WTC11 (cell line): Measurements from ENCODE around the gene SERP2. TPM values are rescaled to one million over a fixed set of nuclear protein-coding genes. Genes with fewer than 3 reads are reported as not detected.

Source experiments
- ATAC-seq: fragments of 200-7000 bp; cut with Tn5 transposase; 2 replicates; pipeline ENCODE4 v1.10.0; 2021; ENCODE audit warnings: mild to moderate bottlenecking, moderate library complexity
- CTCF ChIA-PET: fragments of 300-600 bp; sonication (Branson Sonifier 250); formaldehyde crosslinking; loops from one replicate; lab custom pipeline; 2021; ENCODE audit warnings: antibody characterized with exemption; lab: Charles Lee
- POLR2A ChIA-PET: fragments of 350-600 bp; sonication (Branson Sonifier 250); formaldehyde crosslinking; loops from one replicate; lab custom pipeline; 2021; ENCODE audit warnings: antibody characterized with exemption; lab: Charles Lee
- DNase-seq: peaks from one replicate; pipeline ENCODE4 v3.0.0; 2021; ENCODE audit warnings: low spot score
- H3K27ac Mint-ChIP-seq: 2 replicates; pipeline ENCODE4 v1.8.0; 2021; ENCODE audit warnings: mixed read lengths
- H3K27me3 Mint-ChIP-seq: 2 replicates; pipeline ENCODE4 v1.8.0; 2021; ENCODE audit warnings: low read depth, mild to moderate bottlenecking, moderate library complexity, mixed read lengths
- H3K36me3 Mint-ChIP-seq: 2 replicates; pipeline ENCODE4 v1.8.0; 2021; ENCODE audit warnings: mixed read lengths
- H3K4me1 Mint-ChIP-seq: 2 replicates; pipeline ENCODE4 v1.8.0; 2022; ENCODE audit warnings: mixed read lengths
- H3K4me3 Mint-ChIP-seq: 2 replicates; pipeline ENCODE4 v1.8.0; 2021; ENCODE audit warnings: mild to moderate bottlenecking, moderate library complexity, mixed read lengths
- H3K9me3 Mint-ChIP-seq: 2 replicates; pipeline ENCODE4 v1.8.0; 2021; ENCODE audit warnings: mixed read lengths
- AFF4 ChIP-seq: sonication (generic); formaldehyde crosslinking; IDR thresholded peaks from 2 replicates; pipeline ENCODE4 v1.8.1; 2023; ENCODE audit warnings: mild to moderate bottlenecking, missing genetic modification reagents, borderline replicate concordance
- ATF3 ChIP-seq: sonication (generic); formaldehyde crosslinking; conservative IDR thresholded peaks from 2 replicates; pipeline ENCODE4 v1.8.1; 2022; ENCODE audit warnings: mild to moderate bottlenecking, missing genetic modification reagents
- ERG ChIP-seq: fragments of 250-450 bp; sonication (Bioruptor Pico); IDR thresholded peaks from 2 replicates; pipeline ENCODE4 v1.8.0; 2021; ENCODE audit warnings: mild to moderate bottlenecking
- FOXK1 ChIP-seq: sonication (generic); formaldehyde crosslinking; IDR thresholded peaks from 2 replicates; pipeline ENCODE4 v1.8.0; 2022; ENCODE audit warnings: mild to moderate bottlenecking, moderate library complexity, missing genetic modification reagents
- GTF2I ChIP-seq: fragments of 250-450 bp; sonication (Bioruptor Pico); conservative IDR thresholded peaks from 2 replicates; pipeline ENCODE4 v1.4.0; 2021; ENCODE audit warnings: mild to moderate bottlenecking
- KAT7 ChIP-seq: sonication (generic); formaldehyde crosslinking; IDR thresholded peaks from 2 replicates; pipeline ENCODE4 v1.8.1; 2023; ENCODE audit warnings: missing genetic modification reagents, mild to moderate bottlenecking, borderline replicate concordance
- MYBL2 ChIP-seq: sonication (generic); formaldehyde crosslinking; IDR thresholded peaks from 2 replicates; pipeline ENCODE4 v1.8.1; 2023; ENCODE audit warnings: mild to moderate bottlenecking, moderate library complexity, missing genetic modification reagents
- NFYB ChIP-seq: sonication (generic); formaldehyde crosslinking; conservative IDR thresholded peaks from 2 replicates; pipeline ENCODE4 v1.8.0; 2022; ENCODE audit warnings: low read depth, missing genetic modification reagents
- RORB ChIP-seq: fragments of 250-450 bp; sonication (Bioruptor Pico); IDR thresholded peaks from 2 replicates; pipeline ENCODE4 v1.9.0; 2021; ENCODE audit warnings: mild to moderate bottlenecking
- SMAD3 ChIP-seq: sonication (generic); formaldehyde crosslinking; IDR thresholded peaks from 2 replicates; pipeline ENCODE4 v1.8.0; 2022; ENCODE audit warnings: missing genetic modification reagents, mild to moderate bottlenecking, borderline replicate concordance
- TP53 ChIP-seq: sonication (generic); formaldehyde crosslinking; IDR thresholded peaks from 2 replicates; pipeline ENCODE4 v1.8.1; 2023; ENCODE audit warnings: mild to moderate bottlenecking, missing genetic modification reagents
- USF1 ChIP-seq: sonication (generic); formaldehyde crosslinking; IDR thresholded peaks from 2 replicates; pipeline ENCODE4 v1.8.0; 2022; ENCODE audit warnings: mild to moderate bottlenecking, missing genetic modification reagents
- ZMAT4 ChIP-seq: fragments of 250-450 bp; sonication (Bioruptor Pico); IDR thresholded peaks from 2 replicates; pipeline ENCODE4 v1.9.0; 2021; ENCODE audit warnings: mild to moderate bottlenecking
- ZNF416 ChIP-seq: fragments of 250-450 bp; sonication (Bioruptor Pico); IDR thresholded peaks from 2 replicates; pipeline ENCODE4 v1.9.0; 2021; ENCODE audit warnings: mild to moderate bottlenecking, inconsistent platforms
- total RNA-seq: library from RNA; stranded (reverse); gene quantifications from 3 replicates; pipeline ENCODE4 v1.2.3, GENCODE V29; 2021
- TF ChIP-seq, protein P1 (sequence below): sonication (generic); formaldehyde crosslinking; IDR thresholded peaks from 2 replicates; pipeline ENCODE4 v1.8.0; 2023; ENCODE audit warnings: missing genetic modification reagents
- TF ChIP-seq, protein P2 (sequence below): sonication (generic); formaldehyde crosslinking; IDR thresholded peaks from 2 replicates; pipeline ENCODE4 v1.8.1; 2023; ENCODE audit warnings: mild to moderate bottlenecking, moderate library complexity, missing genetic modification reagents

Gene SERP2
- total RNA-seq, 1 experiment from 2014 or later, result 1.2 TPM

GRCh38 chr13:44417876-44418275 is 44.3 kb downstream of the SERP2 start:
- no peak overlapping the region for H3K27ac Mint-ChIP-seq
- DNase-seq (no peak), ATAC-seq (no peak)
- peaks cover 56% of the 10 kb centered on the region for H3K4me1 Mint-ChIP-seq
- H3K9me3 Mint-ChIP-seq, result peaks cover 3% of the 10 kb centered on the region
- POLR2A ChIA-PET, result interaction anchor here (0.7 to 1.3 kb wide), 2 partner anchors 17 to 19 kb away, joined by 3 to 9 read pairs; no protein-coding TSS in a partner anchor
- CTCF ChIA-PET, result interaction anchor here (0.6 to 1.4 kb wide), 5 partner anchors 10 to 175 kb away, joined by 3 read pairs; no protein-coding TSS in a partner anchor
- H3K4me3 Mint-ChIP-seq, result no peak overlapping the region
- TF ChIP-seq MYBL2 (CRISPR knock-in tag) (no peak), FOXK1 (no peak), NFYB (CRISPR knock-in tag) (no peak), AFF4 (CRISPR knock-in tag) (no peak), ATF3 (CRISPR knock-in tag) (no peak), SMAD3 (CRISPR knock-in tag) (no peak), ERG (CRISPR knock-in tag) (no peak), KAT7 (no peak), ZNF416 (no peak), GTF2I (CRISPR knock-in tag) (no peak), ZMAT4 (CRISPR knock-in tag) (no peak), TP53 (no peak), RORB (CRISPR knock-in tag) (no peak), USF1 (CRISPR knock-in tag) (no peak)
- TF ChIP-seq, protein P1, sequence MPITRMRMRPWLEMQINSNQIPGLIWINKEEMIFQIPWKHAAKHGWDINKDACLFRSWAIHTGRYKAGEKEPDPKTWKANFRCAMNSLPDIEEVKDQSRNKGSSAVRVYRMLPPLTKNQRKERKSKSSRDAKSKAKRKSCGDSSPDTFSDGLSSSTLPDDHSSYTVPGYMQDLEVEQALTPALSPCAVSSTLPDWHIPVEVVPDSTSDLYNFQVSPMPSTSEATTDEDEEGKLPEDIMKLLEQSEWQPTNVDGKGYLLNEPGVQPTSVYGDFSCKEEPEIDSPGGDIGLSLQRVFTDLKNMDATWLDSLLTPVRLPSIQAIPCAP (CRISPR knock-in tag), result no peak
- TF ChIP-seq, protein P2, sequence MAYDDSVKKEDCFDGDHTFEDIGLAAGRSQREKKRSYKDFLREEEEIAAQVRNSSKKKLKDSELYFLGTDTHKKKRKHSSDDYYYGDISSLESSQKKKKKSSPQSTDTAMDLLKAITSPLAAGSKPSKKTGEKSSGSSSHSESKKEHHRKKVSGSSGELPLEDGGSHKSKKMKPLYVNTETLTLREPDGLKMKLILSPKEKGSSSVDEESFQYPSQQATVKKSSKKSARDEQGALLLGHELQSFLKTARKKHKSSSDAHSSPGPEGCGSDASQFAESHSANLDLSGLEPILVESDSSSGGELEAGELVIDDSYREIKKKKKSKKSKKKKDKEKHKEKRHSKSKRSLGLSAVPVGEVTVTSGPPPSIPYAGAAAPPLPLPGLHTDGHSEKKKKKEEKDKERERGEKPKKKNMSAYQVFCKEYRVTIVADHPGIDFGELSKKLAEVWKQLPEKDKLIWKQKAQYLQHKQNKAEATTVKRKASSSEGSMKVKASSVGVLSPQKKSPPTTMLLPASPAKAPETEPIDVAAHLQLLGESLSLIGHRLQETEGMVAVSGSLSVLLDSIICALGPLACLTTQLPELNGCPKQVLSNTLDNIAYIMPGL (CRISPR knock-in tag), result no peak
- H3K36me3 Mint-ChIP-seq, result peaks cover 4% of the 10 kb centered on the region
- peaks cover 21% of the 10 kb centered on the region for H3K27me3 Mint-ChIP-seq
